ENCODE measurements around the gene WFDC5.

GRCh38 chr20:45152405-45152804 is 37.4 kb upstream of the WFDC5 start:
- TF ChIP-seq ATF3 (CRISPR knock-in tag; conservative IDR thresholded peaks at IDR 0.05) (no peak), FOXJ3 (CRISPR knock-in tag; IDR thresholded peaks at IDR 0.05; ENCODE audit: borderline replicate concordance) (no peak), CTCF (IDR thresholded peaks at IDR 0.05) (no peak), ATF1 (CRISPR knock-in tag; IDR thresholded peaks at IDR 0.05) (no peak), CREB1 (CRISPR knock-in tag; IDR thresholded peaks at IDR 0.05) (no peak), FOXP4 (CRISPR knock-in tag; IDR thresholded peaks at IDR 0.05) (no peak), CBFB (CRISPR knock-in tag; IDR thresholded peaks at IDR 0.05; ENCODE audit: low read depth) (no peak), ZNF423 (CRISPR knock-in tag; IDR thresholded peaks at IDR 0.05) (no peak), E2F1 (CRISPR knock-in tag; IDR thresholded peaks at IDR 0.05) (no peak), ZNF232 (CRISPR knock-in tag; IDR thresholded peaks at IDR 0.05) (no peak), ZNF512 (CRISPR knock-in tag; IDR thresholded peaks at IDR 0.05; ENCODE audit: borderline replicate concordance) (no peak), ZBTB21 (CRISPR knock-in tag; IDR thresholded peaks at IDR 0.05; ENCODE audit: borderline replicate concordance) (no peak), IRF1 (CRISPR knock-in tag; IDR thresholded peaks at IDR 0.05) (no peak), ESRRA (CRISPR knock-in tag; IDR thresholded peaks at IDR 0.05; ENCODE audit: borderline replicate concordance) (no peak)
